ENCODE results near the gene C16orf90.

The C16orf90 gene

GRCh38 chr16:3469736-3470135 is 25.6 kb downstream of the C16orf90 start:
- CTCF ChIA-PET = no interaction called here

GRCh38 chr16:3468501-3468900 is 26.8 kb downstream of the C16orf90 start:
- ChIA-PET CTCF (no interaction called here), POLR2A (interaction anchor here (0.7 kb wide), 1 partner anchor 26 kb away, joined by 6 read pairs; the partner anchor contains the start of gene ZNF597)
- peaks cover 0 to 19% of the 10 kb centered on the region in 2 experiments; a peak in 2 of 3 replicates for H3K36me3 ChIP-seq (ENCODE audit: control insufficient read depth in 2 of 2, insufficient read depth in 1 of 2, low read length in 2 of 2)
- no peak overlapping the region for H3K4me3 ChIP-seq (ENCODE audit: low read depth, low read length)
- no peak for TF ChIP-seq ZNF626 (tag by site-specific recombination; IDR thresholded peaks at IDR 0.05)
- TF ChIP-seq ZNF248 (tag by site-specific recombination; IDR thresholded peaks at IDR 0.05) = no peak
- no peak for TF ChIP-seq ZEB2 (tag by site-specific recombination; IDR thresholded peaks at IDR 0.05)
- TF ChIP-seq ZFP69B (tag by site-specific recombination; IDR thresholded peaks at IDR 0.05) = no peak
- TF ChIP-seq ZNF169 (tag by site-specific recombination; IDR thresholded peaks at IDR 0.05) = no peak
- TF ChIP-seq ZNF518A (tag by site-specific recombination; conservative IDR thresholded peaks at IDR 0.05; ENCODE audit: low read depth) = no peak
- no peak for TF ChIP-seq ZNF37A (tag by site-specific recombination; IDR thresholded peaks at IDR 0.05)
- TF ChIP-seq ZSCAN18 (tag by site-specific recombination; IDR thresholded peaks at IDR 0.05) = no peak
- no peak for TF ChIP-seq ZBTB11 (tag by site-specific recombination; conservative IDR thresholded peaks at IDR 0.05; ENCODE audit: low read depth)
- H3K27ac ChIP-seq (ENCODE audit: extremely low read depth, low read depth, low read length) = no peak overlapping the region
- no peaks in the 10 kb centered on the region for H3K9me3 ChIP-seq (ENCODE audit: control insufficient read depth, insufficient read depth, low read depth, low read length)
- no peaks in the 10 kb centered on the region for H3K4me1 ChIP-seq (ENCODE audit: control insufficient read depth, insufficient read depth, low read length)

More at GRCh38 chr16:3469736-3470135, 25.6 kb downstream of the C16orf90 start:
- Histone ChIP-seq H3K9me3 (ENCODE audit: control insufficient read depth, insufficient read depth, low read depth, low read length) (no peaks in the 10 kb centered on the region), H3K4me1 (ENCODE audit: control insufficient read depth, insufficient read depth, low read length) (no peaks in the 10 kb centered on the region), H3K27ac (ENCODE audit: extremely low read depth, low read depth, low read length) (no peak overlapping the region), H3K36me3 (ENCODE audit: control insufficient read depth in 2 of 2, insufficient read depth in 1 of 2, low read length in 2 of 2) (peaks cover 0 to 19% of the 10 kb centered on the region in 2 experiments; a peak in 2 of 3 replicates), H3K4me3 (ENCODE audit: low read depth, low read length) (no peak overlapping the region)
- TF ChIP-seq ZSCAN18 (tag by site-specific recombination; IDR thresholded peaks at IDR 0.05) (no peak), ZNF707 (tag by site-specific recombination; IDR thresholded peaks at IDR 0.05) (no peak), SCRT2 (tag by site-specific recombination; IDR thresholded peaks at IDR 0.05) (no peak), ZFP69B (tag by site-specific recombination; IDR thresholded peaks at IDR 0.05) (no peak), ZFP3 (tag by site-specific recombination; IDR thresholded peaks at IDR 0.05; ENCODE audit: low read depth) (no peak), ZNF704 (tag by site-specific recombination; IDR thresholded peaks at IDR 0.05) (no peak), YY2 (tag by site-specific recombination; IDR thresholded peaks at IDR 0.05) (no peak), ZNF692 (tag by site-specific recombination; IDR thresholded peaks at IDR 0.05) (no peak), ZNF830 (tag by site-specific recombination; IDR thresholded peaks at IDR 0.05; ENCODE audit: low read depth) (no peak), ZNF174 (tag by site-specific recombination; IDR thresholded peaks at IDR 0.05) (no peak), ZNF132 (tag by site-specific recombination; IDR thresholded peaks at IDR 0.05; ENCODE audit: borderline replicate concordance) (no peak), RBAK (tag by site-specific recombination; IDR thresholded peaks at IDR 0.05) (no peak), ZIC2 (tag by site-specific recombination; IDR thresholded peaks at IDR 0.05) (no peak), ZNF501 (tag by site-specific recombination; IDR thresholded peaks at IDR 0.05) (no peak)
- POLR2A ChIA-PET = no interaction called here

All from HEK293 (cell line).